Left lung (tissue), 10 donors: ENCODE data around the gene EIF4H. TPM values are rescaled to one million over a fixed set of nuclear protein-coding genes. Genes with fewer than 3 reads are reported as not detected.

Experiments used
- ATAC-seq: fragments of 200-7000 bp; cut with Tn5 transposase; one replicate; pipeline ENCODE4 v1.9.1; 2020; ENCODE audit warnings: moderate library complexity
- DNase-seq, 4 donors: peaks; one replicate each; pipeline ENCODE4 v3.0.0-alpha.2; 2013 to 2020
- H3K27ac ChIP-seq, 2 donors: fragments of 200-600 bp; sonication (generic) in 1 of 2; one replicate each; pipeline versions ENCODE4 v1.5.0 to v1.8.0; 2020 to 2021
- H3K27me3 ChIP-seq, 2 donors: fragments of 200-600 bp; sonication (generic) in 1 of 2; one replicate each; pipeline versions ENCODE4 v1.5.0 to v1.8.0; 2020 to 2021
- H3K36me3 ChIP-seq, 2 donors: fragments of 200-600 bp; sonication (generic) in 1 of 2; one replicate each; pipeline versions ENCODE4 v1.5.0 to v1.8.0; 2020 to 2021
- H3K4me1 ChIP-seq, 2 donors: fragments of 200-600 bp; one replicate each; pipeline ENCODE4 v1.8.0; 2021
- H3K4me3 ChIP-seq, 2 donors: fragments of 200-600 bp; sonication (generic) in 1 of 2; one replicate each; pipeline versions ENCODE4 v1.5.0 to v1.8.0; 2020 to 2021; ENCODE audit warnings: mild to moderate bottlenecking in 1 of 2
- H3K9me3 ChIP-seq, 2 donors: fragments of 200-600 bp; sonication (generic) in 1 of 2; one replicate each; pipeline versions ENCODE4 v1.5.0 to v1.8.0; 2020 to 2021
- intact Hi-C, 2 donors: fragments of 100-400 bp; cut with DNase I; formaldehyde crosslinking; loops; one replicate each; pipeline versions ENCODE4 v1.11.2 to v1.14.2; 2022
- polyA plus RNA-seq, 6 donors: library from polyadenylated mRNA; unstranded; fragments of 120-200 nt; gene quantifications; one replicate each; pipeline ENCODE4 v1.2.1, GENCODE V29; 2013; ENCODE audit not compliant: insufficient read length in 6 of 6
- total RNA-seq, 2 donors: library from RNA; stranded (reverse); fragmentation: NEBNext Ultra II Directional; extraction: Animal tissue kit (Norgen Biotek cat#: 25700); gene quantifications; one replicate each; pipeline ENCODE4 v1.2.1, GENCODE V29; 2021
- TF ChIP-seq, protein P1 (sequence below), 2 donors: fragments of 200-600 bp; sonication (generic) in 1 of 2; IDR thresholded peaks; one replicate each; pipeline versions ENCODE4 v1.5.0 to v1.8.0; 2021; ENCODE audit warnings: antibody characterized with exemption in 2 of 2
- donor health status: DM: no; HTN: yes; CAD: no.
- donor health status: DM: no; HTN: no; CAD: no.

EIF4H gene
- total and polyA plus RNA-seq, 8 donors = 203 to 308 (median 264) TPM

DNA sequence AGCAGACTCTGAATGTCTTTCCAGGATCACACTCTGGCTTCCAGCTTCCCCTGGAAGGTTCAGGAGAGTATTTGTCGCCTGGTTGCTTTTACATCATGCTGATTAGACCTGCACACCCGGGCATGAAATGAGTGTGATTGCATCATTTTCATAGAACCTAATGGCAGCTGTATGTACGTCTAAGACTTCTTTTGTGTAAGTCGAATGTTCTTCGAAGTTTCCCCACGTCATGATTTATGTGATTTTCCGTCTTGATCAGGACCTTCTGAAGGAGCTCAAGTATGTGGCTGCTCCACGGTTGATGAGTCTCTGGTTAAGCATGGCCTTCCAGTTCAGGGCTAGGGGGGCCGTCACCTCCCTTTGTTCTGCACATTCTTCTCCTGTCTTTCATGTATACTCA is 4.5 kb downstream of the EIF4H start:
- Histone ChIP-seq H3K4me3 (no peak overlapping the region), H3K4me1 (peaks cover 49 to 90% of the 10 kb centered on the region in 2 donors), H3K27ac (peak overlapping the region; percentile 25 to 34), H3K27me3 (no peaks in the 10 kb centered on the region), H3K36me3 (peaks cover 0 to 19% of the 10 kb centered on the region in 2 donors), H3K9me3 (no peaks in the 10 kb centered on the region)
- DNase-seq (no peak), ATAC-seq (no peak)
- intact Hi-C loops = loop anchor here in 1 of 2 donors (10.0 kb wide), 1 partner anchor 104 kb away; no protein-coding TSS in a partner anchor
- TF ChIP-seq, protein P1, sequence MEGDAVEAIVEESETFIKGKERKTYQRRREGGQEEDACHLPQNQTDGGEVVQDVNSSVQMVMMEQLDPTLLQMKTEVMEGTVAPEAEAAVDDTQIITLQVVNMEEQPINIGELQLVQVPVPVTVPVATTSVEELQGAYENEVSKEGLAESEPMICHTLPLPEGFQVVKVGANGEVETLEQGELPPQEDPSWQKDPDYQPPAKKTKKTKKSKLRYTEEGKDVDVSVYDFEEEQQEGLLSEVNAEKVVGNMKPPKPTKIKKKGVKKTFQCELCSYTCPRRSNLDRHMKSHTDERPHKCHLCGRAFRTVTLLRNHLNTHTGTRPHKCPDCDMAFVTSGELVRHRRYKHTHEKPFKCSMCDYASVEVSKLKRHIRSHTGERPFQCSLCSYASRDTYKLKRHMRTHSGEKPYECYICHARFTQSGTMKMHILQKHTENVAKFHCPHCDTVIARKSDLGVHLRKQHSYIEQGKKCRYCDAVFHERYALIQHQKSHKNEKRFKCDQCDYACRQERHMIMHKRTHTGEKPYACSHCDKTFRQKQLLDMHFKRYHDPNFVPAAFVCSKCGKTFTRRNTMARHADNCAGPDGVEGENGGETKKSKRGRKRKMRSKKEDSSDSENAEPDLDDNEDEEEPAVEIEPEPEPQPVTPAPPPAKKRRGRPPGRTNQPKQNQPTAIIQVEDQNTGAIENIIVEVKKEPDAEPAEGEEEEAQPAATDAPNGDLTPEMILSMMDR (IDR thresholded peaks at IDR 0.05) = no peak

DNA sequence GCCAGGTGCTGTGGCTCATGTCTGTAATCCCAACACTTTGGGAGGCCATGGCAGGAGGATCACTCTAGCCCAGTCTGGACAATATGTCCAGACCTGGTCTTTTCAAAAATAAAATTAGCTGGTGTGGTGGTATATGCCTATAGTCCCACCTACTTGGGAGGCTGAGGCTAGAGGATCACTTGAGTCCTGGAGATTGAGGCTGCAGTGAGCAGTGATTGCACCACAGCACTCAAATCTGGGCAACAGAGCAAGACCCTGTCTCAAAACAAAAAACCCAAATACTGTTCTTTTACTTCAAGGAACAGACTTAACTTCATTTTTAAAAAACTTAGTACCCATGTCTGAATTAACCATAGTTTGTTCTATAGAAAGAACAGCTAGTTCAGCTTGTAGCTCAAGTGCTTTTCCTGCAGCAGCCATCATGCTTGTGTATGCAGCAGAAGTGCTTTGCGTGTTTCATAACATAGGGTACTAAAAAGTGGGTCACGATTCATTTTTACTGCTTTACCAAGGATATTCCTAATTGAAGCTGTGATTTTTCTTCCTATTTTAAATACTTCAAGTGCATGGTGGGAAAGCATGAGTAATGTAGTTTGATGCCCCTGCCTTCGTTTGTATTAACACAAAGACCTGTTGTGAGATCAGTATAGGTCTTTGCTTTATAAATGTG is 5.9 kb downstream of the EIF4H start:
- Histone ChIP-seq H3K4me1 (peaks cover 49 to 98% of the 10 kb centered on the region in 2 donors), H3K27me3 (no peaks in the 10 kb centered on the region), H3K4me3 (no peak overlapping the region), H3K9me3 (no peaks in the 10 kb centered on the region), H3K36me3 (peaks cover 0 to 19% of the 10 kb centered on the region in 2 donors), H3K27ac (no peak overlapping the region)
- ATAC-seq (no peak), DNase-seq (no peak)
- TF ChIP-seq, protein P1 (IDR thresholded peaks at IDR 0.05) = no peak
- intact Hi-C loops = loop anchor here in 1 of 2 donors (10.0 kb wide), 2 partner anchors 105 to 315 kb away; partner anchors contain the start of gene TMEM270

DNA sequence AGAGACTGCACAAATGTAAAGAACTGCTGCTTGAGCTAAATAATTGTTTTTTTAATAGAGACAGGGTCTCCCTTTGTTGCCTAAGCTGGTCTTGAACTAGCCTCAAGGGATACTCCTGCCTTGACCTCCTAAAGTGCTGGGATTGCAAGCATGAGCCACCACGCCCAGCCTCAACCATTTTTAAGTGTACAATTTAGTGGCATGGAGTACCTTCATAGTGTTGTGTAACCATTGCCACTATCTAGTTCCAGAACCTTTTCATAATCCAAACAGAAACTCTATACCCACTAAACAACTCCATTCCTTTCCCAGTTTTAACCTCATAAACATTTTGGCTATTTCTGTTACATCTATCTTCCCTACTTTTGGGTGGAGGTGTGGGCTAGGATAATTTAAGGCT is 6.7 kb downstream of the EIF4H start:
- Histone ChIP-seq H3K4me1 (peaks cover 49 to 98% of the 10 kb centered on the region in 2 donors), H3K9me3 (no peaks in the 10 kb centered on the region), H3K27me3 (no peaks in the 10 kb centered on the region), H3K36me3 (peaks cover 0 to 19% of the 10 kb centered on the region in 2 donors), H3K27ac (peak overlapping the region in 1 of 2 donors; percentile 0), H3K4me3 (no peak overlapping the region)
- no peak for DNase-seq
- ATAC-seq = peak; percentile 75
- TF ChIP-seq, protein P1 (IDR thresholded peaks at IDR 0.05) = no peak
- intact Hi-C loops = loop anchor here in 1 of 2 donors (10.0 kb wide), 1 partner anchor 316 kb away; the partner anchor contains the start of gene TMEM270

DNA sequence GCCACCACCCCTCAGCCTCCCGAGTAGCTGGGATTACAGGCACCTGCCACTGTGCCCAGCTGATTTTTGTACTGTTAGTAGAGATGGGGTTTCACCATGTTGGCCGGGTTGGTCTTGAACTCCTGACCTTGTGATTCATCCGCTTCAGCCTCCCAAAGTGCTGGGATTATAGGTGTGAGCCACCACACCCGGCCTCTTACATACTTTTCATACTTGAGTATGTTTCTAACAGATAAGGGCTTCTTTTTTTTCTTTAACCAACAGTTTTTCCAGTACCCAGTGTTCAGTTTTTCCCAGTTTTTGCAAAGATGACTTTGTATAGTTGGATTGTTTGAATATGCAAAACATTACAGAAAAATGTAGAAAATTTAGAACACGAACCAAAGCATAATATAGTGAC is 7.7 kb downstream of the EIF4H start:
- intact Hi-C loops = loop anchor here in 1 of 2 donors (10.0 kb wide), 1 partner anchor 317 kb away; the partner anchor contains the start of gene TMEM270
- Histone ChIP-seq H3K4me3 (no peak overlapping the region), H3K27me3 (no peaks in the 10 kb centered on the region), H3K4me1 (peaks cover 45 to 98% of the 10 kb centered on the region in 2 donors), H3K27ac (peak overlapping the region in 1 of 2 donors; percentile 0), H3K36me3 (peaks cover 0 to 15% of the 10 kb centered on the region in 2 donors), H3K9me3 (no peaks in the 10 kb centered on the region)
- TF ChIP-seq, protein P1 (IDR thresholded peaks at IDR 0.05) = no peak
- no peak for ATAC-seq
- DNase-seq = no peak

DNA sequence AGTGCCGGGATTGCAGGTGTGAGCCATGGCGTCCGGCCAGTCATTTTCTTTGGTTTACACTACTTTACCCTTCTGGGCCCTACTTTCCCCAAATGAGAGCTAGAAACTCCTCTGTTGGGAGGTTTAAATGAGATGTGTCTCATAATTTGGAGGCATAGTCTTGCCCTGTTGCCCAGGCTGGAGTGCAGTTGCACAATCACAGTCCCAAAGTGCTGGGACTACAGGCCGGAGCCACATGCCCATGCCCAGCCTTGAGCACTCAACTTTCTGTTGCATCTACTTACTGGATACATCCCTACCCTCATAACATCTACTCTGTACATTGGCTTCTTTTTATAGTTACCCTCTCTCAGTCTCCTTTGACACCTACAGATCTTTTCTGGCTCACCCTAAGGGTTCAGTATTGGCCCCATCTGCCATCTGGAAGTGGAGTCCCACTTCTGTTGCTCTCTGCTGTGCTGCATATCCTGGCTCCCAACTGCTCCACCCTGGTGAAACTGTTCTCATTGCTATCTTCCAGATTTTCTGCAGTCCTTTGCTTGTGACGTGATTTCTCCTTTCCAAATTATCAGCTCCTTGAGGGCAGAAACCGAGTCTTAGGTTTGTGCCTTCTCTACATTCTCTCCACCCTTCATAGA is 8.4 kb downstream of the EIF4H start:
- H3K4me3 ChIP-seq = no peak overlapping the region
- peaks cover 0 to 22% of the 10 kb centered on the region in 2 donors for H3K36me3 ChIP-seq
- peaks cover 47 to 98% of the 10 kb centered on the region in 2 donors for H3K4me1 ChIP-seq
- DNase-seq (no peak), ATAC-seq (peak; percentile 52)
- H3K27ac ChIP-seq = peak overlapping the region in 1 of 2 donors; percentile 25
- TF ChIP-seq, protein P1 (IDR thresholded peaks at IDR 0.05) = no peak
- intact Hi-C loops = loop anchor here in 1 of 2 donors (10.0 kb wide), 1 partner anchor 318 kb away; the partner anchor contains the start of gene TMEM270
- H3K27me3 ChIP-seq = no peaks in the 10 kb centered on the region
- H3K9me3 ChIP-seq = no peaks in the 10 kb centered on the region
